H54 (cell line): Measurements from ENCODE around the gene ACBD3.

ENCODE experiments used
- DNase-seq: peaks from one replicate; pipeline ENCODE4 v3.0.0; 2011; ENCODE audit warnings: low spot score, mixed read lengths; ENCODE audit not compliant: insufficient read length
- FAIRE-seq: peaks from 3 replicates; lab custom pipeline; 2011; peaks lifted over from hg19 to GRCh38; lab: Jason Lieb, UNC
- POLR2A ChIP-seq: IDR thresholded peaks from 2 replicates; pipeline ENCODE4 v1.6.1; 2011; ENCODE audit warnings: low read depth, mild to moderate bottlenecking, low read length

Gene ACBD3

GRCh38 chr1:226186124-226187018 lies at the start of gene ACBD3:
Gene ACBD3 (minus strand): TSS chr1:226186741. CDS start chr1:226186675, 66 bp downstream.
- FAIRE-seq = no peak
- DNase-seq = peak; percentile 89
- TF ChIP-seq POLR2A = peak; percentile 98

- FAIRE-seq (no peak), DNase-seq (no peak)
- no peak for TF ChIP-seq POLR2A
Observed at GRCh38 chr1:226233806-226234205, 47.3 kb upstream of the ACBD3 start.

DNA sequence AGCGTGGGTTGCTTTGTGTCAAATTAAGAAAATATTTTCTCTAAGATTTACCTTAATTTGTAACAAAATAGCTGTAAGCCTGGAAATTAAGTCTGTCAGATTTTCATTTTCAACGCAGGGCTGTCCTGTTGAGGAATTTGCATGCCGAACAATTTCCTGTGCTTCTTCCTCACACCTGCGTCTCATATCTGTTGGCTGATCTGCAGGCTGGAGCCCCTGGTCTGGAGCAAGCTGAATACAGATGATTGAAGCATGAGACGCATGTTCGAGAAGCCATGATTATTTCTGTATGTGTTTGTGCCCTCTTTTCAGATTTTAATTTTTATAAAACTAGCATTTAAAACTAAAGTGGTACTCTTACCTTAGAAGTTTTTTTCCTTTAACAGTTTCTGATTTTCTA lies 46.8 kb upstream of the ACBD3 start:
- FAIRE-seq (no peak), DNase-seq (no peak)
- TF ChIP-seq POLR2A = no peak

- FAIRE-seq = no peak
- TF ChIP-seq POLR2A = no peak
- no peak for DNase-seq
Observed at GRCh38 chr1:226226601-226227000, 40.1 kb upstream of the ACBD3 start.

DNA sequence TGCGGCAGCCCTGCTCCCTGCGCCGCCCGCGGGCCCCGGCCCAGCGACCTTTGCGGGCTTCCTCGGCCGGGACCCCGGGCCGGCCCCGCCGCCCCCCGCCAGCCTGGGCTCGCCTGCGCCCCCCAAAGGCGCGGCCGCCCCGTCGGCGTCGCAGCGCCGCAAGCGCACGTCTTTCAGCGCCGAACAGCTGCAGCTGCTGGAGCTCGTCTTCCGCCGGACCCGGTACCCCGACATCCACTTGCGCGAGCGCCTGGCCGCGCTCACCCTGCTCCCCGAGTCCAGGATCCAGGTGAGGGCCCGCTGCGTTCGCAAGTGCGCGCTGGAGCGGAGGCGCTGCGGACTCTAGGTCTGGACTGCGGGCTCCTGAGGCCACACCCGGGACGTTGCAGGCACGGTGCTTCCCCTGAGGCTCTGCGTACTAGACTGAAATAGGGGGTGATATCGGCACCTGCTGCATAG lies 37.3 kb upstream of the ACBD3 start:
- TF ChIP-seq POLR2A = no peak
- DNase-seq (no peak), FAIRE-seq (no peak)

GRCh38 chr1:226223157-226223785 lies 36.7 kb upstream of the ACBD3 start, which contains the start of gene MIXL1:
Gene MIXL1 (plus strand): TSS chr1:226223664. CDS start chr1:226223682, 18 bp downstream.
- no peak for TF ChIP-seq POLR2A
- FAIRE-seq (no peak), DNase-seq (no peak)

DNA sequence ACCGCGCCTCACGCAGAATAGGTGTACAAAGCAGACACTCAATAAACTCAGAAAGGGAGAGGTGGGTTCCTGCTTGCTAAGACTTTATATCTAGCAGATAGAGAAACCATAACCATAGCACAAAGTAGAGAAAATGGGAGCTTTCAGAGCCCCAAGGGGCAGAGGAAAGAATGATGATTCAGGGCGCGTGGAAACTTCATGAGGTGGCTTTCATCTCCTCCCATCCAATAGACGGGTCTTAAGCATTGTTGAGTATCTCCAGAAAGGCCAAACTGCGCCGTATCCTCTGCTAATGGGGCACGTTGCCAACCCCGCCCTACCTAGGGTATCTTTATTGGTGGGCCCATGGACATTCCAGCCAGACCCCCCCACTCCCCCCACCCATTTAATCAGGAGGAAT lies 36.1 kb upstream of the ACBD3 start:
- FAIRE-seq (no peak), DNase-seq (no peak)

GRCh38 chr1:226220473-226221189 lies 34.1 kb upstream of the ACBD3 start:
- DNase-seq (no peak), FAIRE-seq (no peak)
- TF ChIP-seq POLR2A = no peak

More for the DNA sequence above, 36.1 kb upstream of the ACBD3 start:
- TF ChIP-seq POLR2A = no peak

DNA sequence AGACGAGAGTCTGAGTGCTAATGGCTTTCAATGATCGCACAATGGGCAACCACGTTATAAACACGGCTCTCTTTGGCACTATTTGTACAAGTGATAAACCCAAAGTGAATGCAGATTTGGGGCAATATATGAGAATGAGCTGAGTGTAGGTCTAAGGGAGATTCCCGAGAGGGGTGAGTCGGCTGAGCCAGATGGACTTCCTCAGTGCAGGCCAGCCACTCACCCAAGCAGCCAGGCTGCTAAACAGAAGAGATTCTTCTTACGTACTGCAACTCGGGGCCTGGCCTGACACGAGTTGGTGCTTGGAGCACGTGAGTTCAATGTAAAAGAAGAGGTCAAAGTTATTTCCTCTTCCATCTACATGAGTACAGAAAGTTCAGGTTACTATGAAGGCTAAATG lies 30.7 kb upstream of the ACBD3 start:
- no peak for DNase-seq
- no peak for FAIRE-seq

GRCh38 chr1:226216056-226216455 lies 29.5 kb upstream of the ACBD3 start:
- FAIRE-seq (no peak), DNase-seq (no peak)
- no peak for TF ChIP-seq POLR2A

More for the DNA sequence above, 30.7 kb upstream of the ACBD3 start:
- no peak for TF ChIP-seq POLR2A

DNA sequence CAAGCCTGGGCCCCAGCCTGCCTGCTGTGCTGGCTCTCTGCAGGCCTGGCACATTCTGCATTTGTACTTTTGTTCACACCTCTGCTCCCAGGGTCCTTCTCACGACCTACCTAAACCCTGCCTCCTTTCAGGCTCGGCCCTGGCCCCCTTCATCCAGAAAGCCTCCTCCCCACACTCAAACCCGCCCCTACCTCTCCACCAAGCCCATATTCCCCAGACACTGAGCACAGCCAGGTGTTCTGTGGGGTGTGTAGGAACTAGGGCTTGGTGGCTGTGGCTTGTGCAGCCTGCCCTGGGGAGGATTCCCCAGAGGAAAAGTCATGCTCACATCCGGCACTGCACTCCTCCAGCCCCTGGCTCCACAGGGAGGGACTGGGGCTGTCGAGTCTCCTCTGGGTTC lies 28.7 kb upstream of the ACBD3 start:
- no peak for TF ChIP-seq POLR2A
- no peak for FAIRE-seq
- DNase-seq = no peak

GRCh38 chr1:226212545-226212944 lies 26.0 kb upstream of the ACBD3 start:
- FAIRE-seq = no peak

DNA sequence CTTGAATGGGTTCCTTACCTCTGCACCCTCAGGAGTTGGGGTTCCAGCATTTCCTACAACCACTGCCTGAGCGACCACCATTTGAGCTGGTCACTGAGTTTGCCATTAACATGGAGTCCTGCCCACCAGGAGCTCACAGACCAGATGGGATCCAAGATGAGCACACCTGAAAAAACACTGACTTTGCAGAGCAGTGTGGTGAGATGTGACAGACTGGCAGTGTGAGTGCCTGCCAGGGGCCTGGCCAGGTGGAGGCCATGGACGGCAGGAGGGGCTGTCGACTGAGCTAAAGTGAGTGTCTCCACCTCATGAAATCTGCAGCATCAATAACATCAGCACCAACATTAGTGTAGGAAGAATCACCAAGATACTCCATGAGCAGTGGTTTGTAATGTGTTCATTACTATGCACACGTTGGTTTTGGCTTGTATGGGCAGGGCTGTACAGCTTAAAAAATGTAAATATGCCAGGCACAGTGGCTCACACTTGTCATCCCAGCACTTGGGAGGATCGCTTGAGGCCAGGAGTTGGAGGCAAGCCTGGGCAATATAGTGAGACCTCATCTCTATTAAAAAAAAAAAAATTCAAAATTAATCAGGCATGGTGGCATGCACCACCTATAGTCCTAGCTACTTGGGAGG lies 24.8 kb upstream of the ACBD3 start:
- TF ChIP-seq POLR2A = no peak
- FAIRE-seq = no peak
- no peak for DNase-seq

More at GRCh38 chr1:226212545-226212944, 26.0 kb upstream of the ACBD3 start:
- no peak for DNase-seq
- TF ChIP-seq POLR2A = no peak
